Measurements from ENCODE around the gene SYT2.
"Not testable (repeated sequence)": the region's sequence is repeated elsewhere in the genome, so short reads cannot be mapped to it uniquely, and the experiment has no call there.

SYT2 gene

GRCh38 chr1:202723708-202724107 is 13.5 kb upstream of the SYT2 start:
- TF ChIP-seq CTCF (IDR thresholded peaks at IDR 0.05; ENCODE audit: borderline replicate concordance, control extremely low read depth, extremely low read depth, insufficient read depth, missing control alignments) = no peak
- in situ Hi-C loops (cut with MboI; ENCODE audit: low sequenced_read_pairs, unreplicated experiment) = loop anchor here (25.0 kb wide), 1 partner anchor 261 kb away; no protein-coding TSS in a partner anchor

GRCh38 chr1:202723046-202723445 is 12.8 kb upstream of the SYT2 start:
- in situ Hi-C loops (cut with MboI; ENCODE audit: low sequenced_read_pairs, unreplicated experiment) = loop anchor here (25.0 kb wide), 1 partner anchor 261 kb away; no protein-coding TSS in a partner anchor
- DNase-seq (ENCODE audit: low spot score) = not testable (repeated sequence)

More at GRCh38 chr1:202723708-202724107, 13.5 kb upstream of the SYT2 start:
- no peak for DNase-seq (ENCODE audit: low spot score)

GRCh38 chr1:202716654-202717053 is 6.4 kb upstream of the SYT2 start:
- in situ Hi-C loops (cut with MboI; ENCODE audit: low sequenced_read_pairs, unreplicated experiment) = loop anchor here (25.0 kb wide), 1 partner anchor 254 kb away; no protein-coding TSS in a partner anchor

GRCh38 chr1:202714202-202714601 is 3.9 kb upstream of the SYT2 start:
- in situ Hi-C loops (cut with MboI; ENCODE audit: low sequenced_read_pairs, unreplicated experiment) = loop anchor here (25.0 kb wide), 1 partner anchor 252 kb away; no protein-coding TSS in a partner anchor
- not testable (repeated sequence) for DNase-seq (ENCODE audit: low spot score)

More at GRCh38 chr1:202716654-202717053, 6.4 kb upstream of the SYT2 start:
- TF ChIP-seq CTCF (IDR thresholded peaks at IDR 0.05; ENCODE audit: borderline replicate concordance, control extremely low read depth, extremely low read depth, insufficient read depth, missing control alignments) = no peak
- DNase-seq (ENCODE audit: low spot score) = no peak

- no peak for TF ChIP-seq CTCF (IDR thresholded peaks at IDR 0.05; ENCODE audit: borderline replicate concordance, control extremely low read depth, extremely low read depth, insufficient read depth, missing control alignments)
- DNase-seq (ENCODE audit: low spot score) = no peak
- in situ Hi-C loops (cut with MboI; ENCODE audit: low sequenced_read_pairs, unreplicated experiment) = loop anchor here (25.0 kb wide), 1 partner anchor 251 kb away; no protein-coding TSS in a partner anchor
Measured at GRCh38 chr1:202713110-202713509, 2.9 kb upstream of the SYT2 start.

GRCh38 chr1:202711949-202712635 is 1.8 kb upstream of the SYT2 start:
- no peak for DNase-seq (ENCODE audit: low spot score)
- no peak for TF ChIP-seq CTCF (IDR thresholded peaks at IDR 0.05; ENCODE audit: borderline replicate concordance, control extremely low read depth, extremely low read depth, insufficient read depth, missing control alignments)
- in situ Hi-C loops (cut with MboI; ENCODE audit: low sequenced_read_pairs, unreplicated experiment) = loop anchor here (25.0 kb wide), 1 partner anchor 250 kb away; no protein-coding TSS in a partner anchor

- in situ Hi-C loops (cut with MboI; ENCODE audit: low sequenced_read_pairs, unreplicated experiment) = loop anchor here (25.0 kb wide), 1 partner anchor 247 kb away; no protein-coding TSS in a partner anchor
- no peak for DNase-seq (ENCODE audit: low spot score)
- TF ChIP-seq CTCF (IDR thresholded peaks at IDR 0.05; ENCODE audit: borderline replicate concordance, control extremely low read depth, extremely low read depth, insufficient read depth, missing control alignments) = no peak
Measured at GRCh38 chr1:202709276-202710041, 795 bp downstream of the SYT2 start.
